MM.1S (cell line): Measurements from ENCODE around the gene NUAK1.

ENCODE experiments used
- DNase-seq: peaks from one replicate; pipeline ENCODE4 v3.0.0-alpha.2; 2015
- H2AFZ ChIP-seq: fragments of 300-600 bp; sonication (generic); 2 replicates; pipeline ENCODE4 v1.6.0; 2016; ENCODE audit warnings: antibody characterized with exemption, low read length
- H3F3A ChIP-seq: fragments of 300-600 bp; sonication (generic); 2 replicates; pipeline ENCODE4 v1.6.1; 2016; ENCODE audit warnings: mild to moderate bottlenecking, antibody characterized with exemption, low read length, moderate library complexity, mixed read lengths; ENCODE audit not compliant: insufficient read depth
- H3K27ac ChIP-seq: fragments of 300-600 bp; sonication (generic); 2 replicates; pipeline ENCODE4 v1.5.1; 2016; ENCODE audit warnings: mild to moderate bottlenecking, low read length
- H3K27me3 ChIP-seq: fragments of 300-600 bp; sonication (generic); replicated peaks from 2 replicates; pipeline ENCODE4 v1.6.0; 2016; ENCODE audit warnings: low read length; ENCODE audit not compliant: insufficient read depth
- H3K36me3 ChIP-seq: fragments of 300-600 bp; sonication (generic); replicated peaks from 2 replicates; pipeline ENCODE4 v1.6.1; 2016; ENCODE audit warnings: mild to moderate bottlenecking, low read length, mixed read lengths; ENCODE audit not compliant: insufficient read depth
- H3K4me1 ChIP-seq: fragments of 300-600 bp; sonication (generic); 2 replicates; pipeline ENCODE4 v1.6.1; 2016; ENCODE audit warnings: low read length, mixed read lengths
- H3K4me2 ChIP-seq: fragments of 300-600 bp; sonication (generic); 2 replicates; pipeline ENCODE4 v1.6.0; 2016; ENCODE audit warnings: low read depth, low read length
- H3K4me3 ChIP-seq: fragments of 300-600 bp; sonication (generic); 2 replicates; pipeline ENCODE4 v1.5.1; 2016; ENCODE audit warnings: low read length, mixed read lengths
- H3K79me2 ChIP-seq: fragments of 300-600 bp; sonication (generic); 2 replicates; pipeline ENCODE4 v1.6.1; 2016; ENCODE audit warnings: mixed run types, low read length, mixed read lengths
- H3K9ac ChIP-seq: fragments of 300-600 bp; sonication (generic); 2 replicates; pipeline ENCODE4 v1.6.1; 2016; ENCODE audit warnings: low read length, mixed read lengths
- H3K9me2 ChIP-seq: fragments of 300-600 bp; sonication (generic); replicated peaks from 2 replicates; pipeline ENCODE4 v1.6.1; 2016; ENCODE audit warnings: mild to moderate bottlenecking, low read length, mixed read lengths; ENCODE audit not compliant: insufficient read depth
- H3K9me3 ChIP-seq: fragments of 300-600 bp; sonication (generic); replicated peaks from 2 replicates; pipeline ENCODE4 v1.6.1; 2016; ENCODE audit warnings: mild to moderate bottlenecking, low read length, mixed read lengths; ENCODE audit not compliant: insufficient read depth
- H4K20me1 ChIP-seq: fragments of 300-600 bp; sonication (generic); 2 replicates; pipeline ENCODE4 v1.6.1; 2016; ENCODE audit warnings: mild to moderate bottlenecking, low read length, moderate library complexity, mixed read lengths; ENCODE audit not compliant: insufficient read depth
- CTCF ChIP-seq: fragments of 300-600 bp; sonication (generic); IDR thresholded peaks from 2 replicates; pipeline ENCODE4 v1.5.1; 2016; ENCODE audit warnings: antibody characterized with exemption, low read length, mixed read lengths
- EZH2 ChIP-seq: fragments of 300-600 bp; sonication (generic); optimal IDR thresholded peaks from 2 replicates; pipeline ENCODE3; 2017; ENCODE audit warnings: low read depth, mild to moderate bottlenecking, antibody characterized with exemption, low read length, mixed read lengths
- EZH2phosphoT487 ChIP-seq: fragments of 300-600 bp; sonication (generic); IDR thresholded peaks from 2 replicates; pipeline ENCODE4 v1.6.1; 2018; ENCODE audit warnings: antibody characterized with exemption, low read length

The NUAK1 gene

GRCh38 chr12:106039242-106039641 is 99.5 kb downstream of the NUAK1 start:
- H3K36me3 ChIP-seq: no peaks in the 10 kb centered on the region
- H3K9me2 ChIP-seq: no peaks in the 10 kb centered on the region
- no peak overlapping the region for H3K27ac ChIP-seq
- no peaks in the 10 kb centered on the region for H4K20me1 ChIP-seq
- H3K4me3 ChIP-seq: no peak overlapping the region
- no peaks in the 10 kb centered on the region for H3F3A ChIP-seq
- H3K79me2 ChIP-seq: no peaks in the 10 kb centered on the region
- H3K4me2 ChIP-seq: no peak overlapping the region
- H3K4me1 ChIP-seq: no peaks in the 10 kb centered on the region
- DNase-seq: no peak
- no peaks in the 10 kb centered on the region for H3K27me3 ChIP-seq
- no peak for TF ChIP-seq CTCF
- no peak for TF ChIP-seq EZH2phosphoT487
- TF ChIP-seq EZH2: no peak
- no peak overlapping the region for H2AFZ ChIP-seq
- no peak overlapping the region for H3K9ac ChIP-seq
- no peaks in the 10 kb centered on the region for H3K9me3 ChIP-seq

DNA sequence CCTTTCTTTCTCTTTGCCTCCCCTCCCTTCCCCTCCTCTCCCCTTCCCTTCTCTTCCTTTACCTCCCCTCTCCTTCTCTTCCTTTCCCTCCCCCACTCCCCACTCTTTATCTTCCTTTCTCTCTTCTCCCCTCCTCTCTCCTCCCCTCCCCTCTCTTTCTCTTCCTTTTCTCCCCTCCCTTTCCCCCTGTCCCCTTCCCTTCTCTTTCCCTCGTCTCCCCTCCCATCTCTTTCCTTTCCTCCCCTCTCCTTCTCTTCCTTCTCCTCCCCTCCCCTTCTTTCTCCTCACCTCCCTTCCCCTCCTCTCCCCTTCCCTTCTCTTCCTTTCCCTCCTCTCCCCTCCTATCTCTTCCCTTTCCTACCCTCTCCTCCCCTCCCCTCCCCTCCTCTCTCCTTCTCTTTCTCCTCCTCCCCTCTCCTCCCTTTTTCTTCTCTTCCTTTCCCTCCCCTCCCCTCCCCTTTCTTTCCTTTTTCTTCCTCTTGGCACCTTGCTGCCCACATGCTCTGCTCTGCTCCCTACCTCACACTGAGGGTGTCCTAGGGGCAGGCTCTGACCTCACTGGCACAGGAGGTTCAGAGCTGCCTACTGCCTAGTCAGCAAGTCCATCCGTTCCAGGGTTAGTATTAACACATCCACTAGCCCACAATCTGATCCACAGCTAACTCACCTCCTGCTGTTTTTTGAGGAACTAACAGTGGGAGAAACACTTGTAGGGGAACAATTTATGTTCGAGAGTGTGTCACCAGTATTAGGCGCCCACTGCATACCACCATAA is 101.0 kb downstream of the NUAK1 start:
- TF ChIP-seq EZH2phosphoT487 (no peak), CTCF (no peak), EZH2 (no peak)
- Histone ChIP-seq H3K4me3 (no peak overlapping the region), H3K9ac (no peak overlapping the region), H3K4me1 (no peaks in the 10 kb centered on the region), H4K20me1 (no peaks in the 10 kb centered on the region), H3F3A (no peaks in the 10 kb centered on the region), H3K36me3 (no peaks in the 10 kb centered on the region), H3K79me2 (no peaks in the 10 kb centered on the region), H3K4me2 (no peak overlapping the region), H3K9me2 (no peaks in the 10 kb centered on the region), H3K27ac (no peak overlapping the region), H3K27me3 (no peaks in the 10 kb centered on the region), H3K9me3 (no peaks in the 10 kb centered on the region), H2AFZ (no peak overlapping the region)
- DNase-seq: no peak

DNA sequence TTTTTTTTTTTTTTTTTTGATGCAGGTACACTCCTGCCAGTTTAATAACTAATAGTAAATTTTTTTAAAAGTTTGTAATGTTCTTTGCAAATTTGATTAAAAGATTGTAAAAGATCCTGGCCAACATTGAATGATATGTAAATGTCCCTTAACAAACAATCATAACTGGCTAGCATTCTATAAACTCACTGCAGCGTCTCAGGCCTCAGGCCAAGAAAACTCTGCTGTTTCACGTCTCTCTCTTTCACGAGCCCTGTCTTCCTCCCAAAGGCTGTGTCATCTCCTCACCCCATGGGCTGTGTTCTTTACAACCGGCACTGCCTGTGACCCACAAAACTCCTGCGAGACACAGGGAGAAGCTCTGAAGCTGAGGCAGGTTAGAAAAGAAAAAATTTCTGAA is 103.3 kb downstream of the NUAK1 start:
- Histone ChIP-seq H2AFZ (no peak overlapping the region), H4K20me1 (no peaks in the 10 kb centered on the region), H3K27ac (no peak overlapping the region), H3K9me3 (no peaks in the 10 kb centered on the region), H3K36me3 (no peaks in the 10 kb centered on the region), H3K9ac (no peak overlapping the region), H3K4me3 (no peak overlapping the region), H3K27me3 (no peaks in the 10 kb centered on the region), H3K4me2 (no peak overlapping the region), H3K79me2 (no peaks in the 10 kb centered on the region), H3K4me1 (peaks cover 4% of the 10 kb centered on the region; the same call in 1 of the 2 replicates), H3K9me2 (no peaks in the 10 kb centered on the region), H3F3A (peaks cover 1% of the 10 kb centered on the region; the same call in 1 of the 2 replicates)
- no peak for TF ChIP-seq EZH2phosphoT487
- no peak for TF ChIP-seq EZH2
- no peak for TF ChIP-seq CTCF
- DNase-seq: no peak
